PC-3 (cell line): ENCODE data around the gene EDIL3. TPM values are rescaled to one million over a fixed set of nuclear protein-coding genes. Genes with fewer than 3 reads are reported as not detected.

Experiments used
- ATAC-seq: fragments of 200-7000 bp; cut with Tn5 transposase; 2 replicates; pipeline ENCODE4 v1.9.1; 2020; ENCODE audit warnings: mild to moderate bottlenecking, moderate library complexity
- BruUV-seq: library from RNA; stranded (reverse); fragments of 400-500 nt; replicated peaks from 2 replicates; lab custom pipeline; 2021; lab: Mats Ljungman, UMichigan
- CTCF ChIA-PET: fragments of 300-600 bp; sonication (Branson Sonifier 250); formaldehyde crosslinking; loops from one replicate; lab custom pipeline; 2022; ENCODE audit warnings: antibody characterized with exemption; lab: Charles Lee
- POLR2A ChIA-PET: fragments of 300-600 bp; sonication (Branson Sonifier 250); formaldehyde crosslinking; loops from one replicate; lab custom pipeline; 2022; ENCODE audit warnings: antibody characterized with exemption; ENCODE audit not compliant: unreplicated experiment; lab: Charles Lee
- DNase-seq: peaks from one replicate; pipeline ENCODE4 v3.0.0-alpha.2; 2015
- H2AFZ ChIP-seq: fragments of 300-600 bp; sonication (generic); 2 replicates; pipeline ENCODE4 v1.6.0; 2016; ENCODE audit warnings: antibody characterized with exemption, low read length
- H3F3A ChIP-seq: fragments of 300-600 bp; sonication (generic); one replicate; pipeline ENCODE4 v1.6.0; 2017; ENCODE audit warnings: antibody characterized with exemption, low read length, control low read depth, mild to moderate bottlenecking; ENCODE audit not compliant: unreplicated experiment
- H3K27ac ChIP-seq: fragments of 300-600 bp; sonication (generic); 2 replicates; pipeline ENCODE4 v1.5.1; 2016; ENCODE audit warnings: mild to moderate bottlenecking, low read length
- H3K27me3 ChIP-seq: fragments of 300-600 bp; sonication (generic); 2 replicates; pipeline ENCODE4 v1.6.1; 2016; ENCODE audit warnings: low read length, mixed read lengths
- H3K36me3 ChIP-seq: fragments of 300-600 bp; sonication (generic); 2 replicates; pipeline ENCODE4 v1.6.1; 2016; ENCODE audit warnings: low read depth, mixed run types, low read length, mixed read lengths
- H3K4me1 ChIP-seq: fragments of 300-600 bp; sonication (generic); 2 replicates; pipeline ENCODE4 v1.5.1; 2016; ENCODE audit warnings: low read length; ENCODE audit not compliant: insufficient read depth
- H3K4me2 ChIP-seq: fragments of 300-600 bp; sonication (generic); 2 replicates; pipeline ENCODE4 v1.6.0; 2016; ENCODE audit warnings: low read length
- H3K4me3 ChIP-seq: fragments of 300-600 bp; sonication (generic); 2 replicates; pipeline ENCODE4 v1.5.1; 2016; ENCODE audit warnings: mild to moderate bottlenecking, low read length, mixed read lengths
- H3K79me2 ChIP-seq: fragments of 300-600 bp; sonication (generic); 2 replicates; pipeline ENCODE4 v1.6.1; 2017; ENCODE audit warnings: low read length, mixed read lengths
- H3K9ac ChIP-seq: fragments of 300-600 bp; sonication (generic); 2 replicates; pipeline ENCODE4 v1.6.0; 2016; ENCODE audit warnings: mild to moderate bottlenecking, low read length
- H3K9me2 ChIP-seq: fragments of 300-600 bp; sonication (generic); replicated peaks from 2 replicates; pipeline ENCODE4 v1.6.1; 2016; ENCODE audit warnings: mixed run types, low read length, mixed read lengths
- H3K9me3 ChIP-seq: fragments of 300-600 bp; sonication (generic); 2 replicates; pipeline ENCODE4 v1.6.1; 2016; ENCODE audit warnings: low read length, mixed read lengths
- H4K20me1 ChIP-seq: fragments of 300-600 bp; sonication (generic); 2 replicates; pipeline ENCODE4 v1.6.1; 2016; ENCODE audit warnings: low read length, mixed read lengths
- EZH2 ChIP-seq: fragments of 300-600 bp; sonication (generic); IDR thresholded peaks from one replicate; pipeline ENCODE4 v1.6.1; 2017; ENCODE audit warnings: antibody characterized with exemption, mild to moderate bottlenecking, low read length; ENCODE audit not compliant: unreplicated experiment
- EZH2phosphoT487 ChIP-seq: fragments of 300-600 bp; sonication (generic); IDR thresholded peaks from 2 replicates; pipeline ENCODE4 v1.6.1; 2018; ENCODE audit warnings: mild to moderate bottlenecking, antibody characterized with exemption, low read length, borderline replicate concordance
- intact Hi-C: fragments of 100-400 bp; cut with micrococcal nuclease; formaldehyde crosslinking; loops from 2 replicates; pipeline ENCODE4 v1.9.0; 2023
- total RNA-seq: library from RNA; depleted of rRNA; stranded (reverse); fragments of >200 nt; gene quantifications from 2 replicates; pipeline ENCODE4 v1.2.3, GENCODE V29; 2014
- TF ChIP-seq, protein P1 (sequence below): fragments of 300-600 bp; sonication (generic); conservative IDR thresholded peaks from 2 replicates; pipeline ENCODE4 v1.5.1; 2017; ENCODE audit warnings: antibody characterized with exemption, low read depth, mild to moderate bottlenecking, low read length

The EDIL3 gene
- total RNA-seq, 1 experiment from 2014 or later = 13.8 TPM

DNA sequence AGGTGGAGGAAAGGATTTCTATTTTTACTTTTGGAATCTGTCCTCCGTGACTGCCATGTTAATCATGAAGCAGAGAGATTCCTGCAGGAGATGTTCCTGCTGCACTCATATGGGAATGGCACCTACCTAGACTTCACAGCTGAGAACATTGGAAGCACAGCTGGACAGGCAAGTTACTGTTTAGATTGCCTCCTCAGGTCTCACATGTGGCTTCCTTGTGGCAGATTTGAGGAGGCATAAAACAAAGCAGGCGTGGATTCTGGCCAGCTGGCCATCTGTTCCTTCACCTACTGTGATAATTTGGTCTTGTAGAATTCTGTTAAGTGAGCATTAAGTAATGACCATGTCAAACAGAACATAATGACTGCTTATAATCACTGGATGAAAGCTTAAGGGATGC, 193.4 kb downstream of the EDIL3 start:
- Histone ChIP-seq H3K4me3 (no peak overlapping the region), H3K27me3 (no peaks in the 10 kb centered on the region), H3K9me2 (no peaks in the 10 kb centered on the region), H3K9ac (no peak overlapping the region), H3K9me3 (no peaks in the 10 kb centered on the region), H3K79me2 (no peaks in the 10 kb centered on the region), H2AFZ (no peak overlapping the region), H3K4me2 (no peak overlapping the region), H3K27ac (no peak overlapping the region), H3K4me1 (no peaks in the 10 kb centered on the region), H3K36me3 (no peaks in the 10 kb centered on the region), H4K20me1 (no peaks in the 10 kb centered on the region), H3F3A (no peaks in the 10 kb centered on the region)
- DNase-seq (no peak), ATAC-seq (no peak)
- ChIA-PET POLR2A (no interaction called here), CTCF (no interaction called here)
- no peak for TF ChIP-seq EZH2
- TF ChIP-seq, protein P1, sequence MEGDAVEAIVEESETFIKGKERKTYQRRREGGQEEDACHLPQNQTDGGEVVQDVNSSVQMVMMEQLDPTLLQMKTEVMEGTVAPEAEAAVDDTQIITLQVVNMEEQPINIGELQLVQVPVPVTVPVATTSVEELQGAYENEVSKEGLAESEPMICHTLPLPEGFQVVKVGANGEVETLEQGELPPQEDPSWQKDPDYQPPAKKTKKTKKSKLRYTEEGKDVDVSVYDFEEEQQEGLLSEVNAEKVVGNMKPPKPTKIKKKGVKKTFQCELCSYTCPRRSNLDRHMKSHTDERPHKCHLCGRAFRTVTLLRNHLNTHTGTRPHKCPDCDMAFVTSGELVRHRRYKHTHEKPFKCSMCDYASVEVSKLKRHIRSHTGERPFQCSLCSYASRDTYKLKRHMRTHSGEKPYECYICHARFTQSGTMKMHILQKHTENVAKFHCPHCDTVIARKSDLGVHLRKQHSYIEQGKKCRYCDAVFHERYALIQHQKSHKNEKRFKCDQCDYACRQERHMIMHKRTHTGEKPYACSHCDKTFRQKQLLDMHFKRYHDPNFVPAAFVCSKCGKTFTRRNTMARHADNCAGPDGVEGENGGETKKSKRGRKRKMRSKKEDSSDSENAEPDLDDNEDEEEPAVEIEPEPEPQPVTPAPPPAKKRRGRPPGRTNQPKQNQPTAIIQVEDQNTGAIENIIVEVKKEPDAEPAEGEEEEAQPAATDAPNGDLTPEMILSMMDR = no peak
- no peak for TF ChIP-seq EZH2phosphoT487
- intact Hi-C loops = no loop called here
- no TSS peak for BruUV-seq

DNA sequence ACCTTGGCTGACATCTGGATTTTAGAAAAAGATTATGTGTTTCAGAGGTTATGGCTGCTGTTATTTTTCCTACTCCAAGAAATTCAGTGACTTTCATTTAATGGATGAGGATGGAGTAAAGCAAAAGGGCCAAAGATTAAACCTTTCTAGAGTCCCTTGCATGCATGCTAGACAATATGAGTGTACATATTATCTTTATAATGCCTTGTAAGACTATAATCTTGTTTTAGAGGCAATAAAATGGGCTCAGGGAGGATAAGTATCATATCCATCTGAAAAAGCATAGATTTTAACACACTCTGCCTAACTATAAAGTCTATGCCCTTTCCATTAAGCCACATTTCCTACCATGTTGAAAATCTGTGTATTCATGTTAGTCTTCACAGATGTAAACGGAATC, 199.8 kb downstream of the EDIL3 start:
- Histone ChIP-seq H3K9me3 (no peaks in the 10 kb centered on the region), H3K79me2 (no peaks in the 10 kb centered on the region), H3K27me3 (no peaks in the 10 kb centered on the region), H2AFZ (no peak overlapping the region), H3K4me2 (no peak overlapping the region), H4K20me1 (no peaks in the 10 kb centered on the region), H3K4me3 (no peak overlapping the region), H3K9me2 (no peaks in the 10 kb centered on the region), H3F3A (no peaks in the 10 kb centered on the region), H3K4me1 (no peaks in the 10 kb centered on the region), H3K36me3 (no peaks in the 10 kb centered on the region), H3K27ac (no peak overlapping the region), H3K9ac (no peak overlapping the region)
- TF ChIP-seq EZH2phosphoT487 = no peak
- TF ChIP-seq, protein P1 = no peak
- TF ChIP-seq EZH2 = no peak
- POLR2A ChIA-PET = no interaction called here
- BruUV-seq = no TSS peak
- no peak for ATAC-seq
- no peak for DNase-seq
- intact Hi-C loops = no loop called here
- CTCF ChIA-PET = no interaction called here

DNA sequence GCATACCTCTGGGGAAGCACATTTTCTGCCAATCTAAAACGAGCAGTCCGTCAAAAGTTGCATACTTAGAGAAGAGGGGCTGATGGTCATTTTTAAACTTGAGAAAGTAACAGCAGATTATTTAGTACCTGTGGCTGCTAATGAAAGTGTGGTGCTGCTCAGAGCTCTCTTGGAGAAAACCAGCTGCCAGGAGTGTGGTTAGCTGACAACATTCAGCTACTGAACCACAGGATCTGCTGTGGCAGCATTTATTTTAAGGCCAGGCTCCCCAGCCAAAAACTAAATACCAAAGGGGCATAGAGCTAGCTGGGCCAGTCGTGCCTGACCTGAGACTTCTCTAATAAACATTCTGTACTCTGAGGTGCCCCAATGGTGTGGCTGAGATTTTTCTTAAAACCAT, 203.6 kb downstream of the EDIL3 start:
- Histone ChIP-seq H3K9me3 (no peaks in the 10 kb centered on the region), H3K9ac (no peak overlapping the region), H3K27ac (no peak overlapping the region), H3K4me1 (no peaks in the 10 kb centered on the region), H3K4me3 (no peak overlapping the region), H4K20me1 (no peaks in the 10 kb centered on the region), H3K27me3 (no peaks in the 10 kb centered on the region), H3K9me2 (no peaks in the 10 kb centered on the region), H2AFZ (no peak overlapping the region), H3K79me2 (no peaks in the 10 kb centered on the region), H3F3A (no peaks in the 10 kb centered on the region), H3K36me3 (no peaks in the 10 kb centered on the region), H3K4me2 (no peak overlapping the region)
- no peak for ATAC-seq
- no peak for DNase-seq
- TF ChIP-seq, protein P1 = no peak
- TF ChIP-seq EZH2phosphoT487 = no peak
- TF ChIP-seq EZH2 = no peak
- ChIA-PET CTCF (no interaction called here), POLR2A (no interaction called here)
- intact Hi-C loops = no loop called here
- BruUV-seq = no TSS peak
